ENCODE data around the gene PRPH.
"Not testable (repeated sequence)": the region's sequence is repeated elsewhere in the genome, so short reads cannot be mapped to it uniquely, and the experiment has no call there.

Gene PRPH

DNA sequence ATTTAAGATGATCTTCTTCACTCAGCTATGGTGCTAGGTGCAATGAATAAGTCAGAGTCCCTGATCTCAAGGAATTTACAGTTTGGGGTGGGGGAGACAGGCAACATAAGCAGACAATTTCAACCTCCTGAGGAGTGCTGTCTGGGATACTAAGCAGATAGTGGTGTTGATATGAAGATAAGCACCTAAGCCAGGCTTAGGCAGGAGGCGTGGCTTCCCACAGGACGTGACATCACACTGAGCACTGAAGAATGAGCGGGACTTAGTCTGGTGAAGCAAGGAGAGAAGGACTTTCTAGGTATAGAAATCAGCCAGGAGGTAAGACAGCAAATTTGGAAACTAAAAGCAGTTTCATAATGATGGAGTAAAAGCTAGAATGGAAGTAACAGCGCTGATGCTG is 6.8 kb downstream of the PRPH start:
- no peak for DNase-seq

DNA sequence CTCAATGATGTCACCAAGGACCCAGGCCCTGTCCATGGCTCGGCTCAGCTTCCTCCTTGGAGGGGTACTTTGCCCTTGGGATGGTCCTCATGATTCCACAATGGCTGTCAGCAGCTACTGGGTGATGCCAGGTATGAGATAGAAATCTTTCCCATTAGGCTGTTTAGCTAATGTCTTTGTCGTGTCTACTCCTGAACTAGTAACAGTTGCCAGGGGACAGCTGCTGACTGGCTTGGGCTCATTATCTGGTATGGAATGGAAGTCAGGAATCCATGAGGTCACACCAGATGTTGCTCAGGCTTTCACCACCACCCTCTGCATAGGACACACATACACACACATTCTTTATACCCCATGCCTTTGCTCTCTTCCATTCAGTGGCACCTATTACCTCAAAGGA is 9.2 kb downstream of the PRPH start:
- no peak for DNase-seq

DNA sequence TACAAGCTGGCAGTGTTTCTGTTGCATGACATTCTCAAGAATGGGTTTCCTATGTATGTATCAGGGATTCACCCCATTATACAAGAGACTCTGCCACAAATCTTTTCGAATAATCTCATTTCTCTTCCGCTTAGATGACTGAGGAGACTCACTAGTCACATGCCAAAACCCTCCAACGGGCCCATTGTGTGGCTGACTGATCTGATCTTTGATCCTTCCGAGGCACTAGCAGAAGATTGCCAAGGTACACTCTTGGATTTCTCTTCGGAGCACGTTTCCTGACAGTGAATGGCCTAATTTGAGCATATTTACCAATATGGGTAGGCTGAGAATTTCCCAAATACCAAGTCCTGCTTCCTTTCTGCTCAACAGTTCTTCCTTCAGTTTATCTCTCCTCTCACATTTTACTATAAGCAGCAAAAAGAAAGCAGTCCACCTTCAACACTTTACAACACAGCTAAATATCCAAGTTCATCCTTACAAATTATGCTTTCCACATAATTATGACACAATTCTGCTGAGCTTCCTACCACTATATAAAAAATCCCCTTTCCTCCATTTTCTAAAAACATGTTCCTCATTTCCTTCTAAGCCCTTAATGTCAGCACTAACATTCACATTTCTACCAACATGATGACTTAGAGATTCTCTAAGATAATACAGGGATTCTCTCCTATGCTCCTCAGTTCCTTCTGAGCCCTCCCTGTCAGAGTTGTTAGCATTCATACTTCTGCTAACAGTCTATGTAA is 11.0 kb downstream of the PRPH start:
- DNase-seq = no peak

DNA sequence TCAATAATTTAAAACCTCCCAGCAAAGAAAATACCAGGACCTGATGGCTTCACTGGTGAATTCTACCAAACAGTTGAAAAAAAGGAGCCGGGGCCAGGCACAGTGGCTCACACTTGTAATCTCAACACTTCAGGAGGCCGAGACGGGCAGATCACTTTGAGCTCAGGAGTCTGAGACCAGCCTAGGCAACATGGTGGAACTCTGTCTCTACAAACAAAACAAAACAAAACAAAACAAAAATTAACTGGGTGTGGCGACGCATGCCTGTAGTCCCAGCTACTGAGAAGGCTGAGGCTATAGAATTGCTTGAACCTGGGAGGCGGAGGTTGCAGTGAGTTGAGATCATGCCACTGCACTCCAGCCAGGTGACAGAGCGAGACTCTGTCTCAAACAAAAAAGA is 14.4 kb downstream of the PRPH start:
- no peak for DNase-seq

DNA sequence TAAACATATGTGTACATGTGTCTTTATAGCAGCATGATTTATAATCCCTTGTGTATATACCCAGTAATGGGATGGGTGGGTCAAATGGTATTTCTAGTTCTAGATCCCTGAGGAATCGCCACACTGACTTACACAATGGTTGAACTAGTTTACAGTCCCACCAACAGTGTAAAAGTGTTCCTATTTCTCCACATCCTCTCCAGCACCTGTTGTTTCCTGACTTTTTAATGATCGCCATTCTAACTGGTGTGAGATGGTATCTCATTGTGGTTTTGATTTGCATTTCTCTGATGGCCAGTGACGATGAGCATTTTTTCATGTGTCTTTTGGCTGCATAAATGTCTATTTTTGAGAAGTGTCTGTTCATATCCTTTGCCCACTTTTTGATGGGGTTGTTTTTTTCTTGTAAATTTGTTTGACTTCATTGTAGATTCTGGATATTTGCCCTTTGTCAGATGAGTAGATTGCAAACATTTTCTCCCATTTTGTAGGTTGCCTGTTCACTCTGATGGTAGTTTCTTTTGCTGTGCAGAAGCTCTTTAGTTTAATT is 15.6 kb downstream of the PRPH start:
- not testable (repeated sequence) for DNase-seq

DNA sequence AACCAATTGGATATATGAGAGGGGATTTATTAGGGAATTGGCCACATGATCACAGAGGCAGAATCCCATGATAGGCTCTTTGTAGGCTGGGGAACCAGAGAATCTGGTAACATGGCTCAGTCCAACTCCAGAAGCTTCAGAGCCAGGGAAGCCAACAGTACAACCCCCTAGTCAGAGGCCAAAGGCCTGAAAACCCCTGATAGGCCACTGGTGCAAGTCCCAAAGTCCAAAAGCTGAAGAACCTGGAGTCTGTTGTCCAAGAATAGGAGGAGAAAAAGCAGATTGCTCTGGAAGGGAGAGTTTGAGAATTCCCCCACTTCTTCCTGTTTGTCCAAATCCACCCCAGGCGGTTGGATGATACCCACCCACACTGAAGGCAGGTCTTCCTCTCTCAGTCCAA is 19.9 kb downstream of the PRPH start:
- DNase-seq = no peak

DNA sequence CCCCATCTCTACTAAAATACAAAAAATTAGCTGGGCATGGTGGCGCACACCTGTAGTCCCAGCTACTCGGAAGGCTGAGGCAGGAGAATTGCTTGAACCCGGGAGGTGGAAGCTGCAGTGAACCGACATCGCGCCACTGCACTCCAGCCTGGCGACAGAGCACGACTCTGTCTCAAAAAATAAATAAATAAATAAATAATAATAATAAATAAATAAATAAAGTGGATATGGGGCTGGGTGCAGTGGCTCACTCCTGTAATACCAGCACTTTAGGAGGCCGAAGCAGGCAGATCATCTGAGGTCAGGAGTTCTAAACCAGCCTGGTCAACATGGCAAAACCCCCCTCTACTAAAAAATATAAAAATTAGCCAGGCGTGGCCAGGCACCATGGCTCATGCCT is 22.2 kb downstream of the PRPH start:
- DNase-seq = not testable (repeated sequence)

DNA sequence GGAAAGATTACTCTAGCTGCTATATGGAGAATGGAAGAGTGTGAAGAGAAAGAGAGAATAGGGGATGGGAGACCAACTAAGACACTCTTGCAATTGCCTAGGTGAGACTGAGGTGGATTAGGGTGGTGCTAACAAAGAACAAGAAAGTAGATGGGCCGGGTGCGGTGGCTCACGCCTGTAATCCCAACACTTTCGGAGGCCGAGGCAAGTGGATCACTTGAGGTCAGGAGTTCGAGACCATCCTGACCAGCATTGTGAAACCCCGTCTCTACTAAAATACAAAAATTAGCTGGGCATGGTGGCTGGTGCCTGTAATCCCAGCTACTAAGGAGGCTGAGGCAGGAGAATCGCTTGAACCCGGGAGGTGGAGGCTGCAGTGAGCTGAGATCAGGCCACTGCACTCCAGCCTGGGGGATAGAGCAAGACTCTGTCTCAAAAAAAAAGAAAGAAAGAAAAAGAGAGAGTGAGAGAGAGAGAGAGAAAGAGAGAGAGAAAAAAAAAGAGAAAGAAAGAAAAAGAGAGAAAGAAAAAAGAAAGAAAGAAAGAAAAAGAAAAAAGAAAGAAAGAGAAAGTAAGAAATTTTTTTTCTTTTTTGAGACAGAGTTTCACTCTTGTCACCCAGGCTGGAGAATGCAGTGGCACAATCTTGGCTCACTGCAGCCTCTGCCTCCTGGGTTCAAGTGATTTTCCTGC is 25.6 kb downstream of the PRPH start:
- DNase-seq = not testable (repeated sequence)

DNA sequence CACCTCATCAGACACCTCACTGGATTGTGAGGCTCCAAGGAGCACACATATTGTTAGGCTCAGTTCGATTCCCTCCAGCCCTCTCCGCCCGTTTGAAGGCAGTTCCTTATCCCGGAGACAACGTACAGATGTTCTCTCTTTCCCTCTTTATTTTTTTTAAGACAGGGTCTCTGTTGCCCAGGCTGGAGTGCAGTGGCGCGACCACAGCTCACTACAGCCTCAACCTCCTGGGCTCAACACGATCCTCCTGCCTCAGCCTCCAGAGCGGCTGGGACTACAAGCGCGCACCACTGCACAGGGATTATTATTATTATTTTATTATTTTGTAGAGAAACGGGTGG is 27.4 kb downstream of the PRPH start:
- no peak for DNase-seq

DNA sequence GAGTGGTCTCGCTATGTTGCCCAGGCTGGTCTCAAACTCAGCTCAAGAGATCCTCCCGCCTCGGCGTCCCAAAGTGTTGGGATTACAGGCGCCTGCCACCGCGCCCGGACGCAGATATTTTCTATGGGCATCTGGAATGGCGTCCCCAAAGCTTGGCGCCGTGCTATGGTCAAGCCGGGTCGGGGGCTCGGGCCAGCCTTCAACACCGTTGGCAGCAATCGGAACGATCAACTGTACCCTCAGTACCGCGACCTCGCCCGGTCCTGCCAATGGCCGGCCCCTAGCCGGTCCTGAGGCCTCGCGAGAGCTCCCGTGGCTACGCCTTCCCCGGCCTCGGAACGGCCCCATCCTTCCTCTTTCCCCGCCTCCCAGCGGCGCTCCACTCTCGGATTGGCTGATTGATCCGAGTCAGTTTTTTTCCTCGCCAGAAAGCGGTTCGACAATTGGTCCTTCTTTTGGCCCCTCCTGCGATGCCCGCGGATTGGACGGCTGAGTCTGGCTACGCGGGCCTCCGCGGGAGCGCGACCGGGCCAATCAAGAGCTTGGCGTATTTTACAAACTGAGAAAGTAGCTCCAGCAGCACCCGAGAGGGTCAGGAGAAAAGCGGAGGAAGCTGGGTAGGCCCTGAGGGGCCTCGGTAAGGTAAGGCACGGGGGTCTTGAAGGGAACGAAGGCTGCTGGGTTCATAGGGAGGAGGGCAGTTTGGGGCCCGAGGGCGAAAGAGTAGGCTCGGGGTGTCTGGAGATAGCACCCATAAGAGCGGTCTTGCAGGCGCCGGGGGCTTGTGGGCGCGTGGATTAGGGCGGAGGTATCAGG is 28.0 kb downstream of the PRPH start, which contains the start of gene TROAP:
TROAP (plus strand) TSS at position 548 of the 816 bp plus-strand sequence. CDS start 354 bp downstream, outside the sequence.
- DNase-seq = peak; percentile 76 to 97

DNA sequence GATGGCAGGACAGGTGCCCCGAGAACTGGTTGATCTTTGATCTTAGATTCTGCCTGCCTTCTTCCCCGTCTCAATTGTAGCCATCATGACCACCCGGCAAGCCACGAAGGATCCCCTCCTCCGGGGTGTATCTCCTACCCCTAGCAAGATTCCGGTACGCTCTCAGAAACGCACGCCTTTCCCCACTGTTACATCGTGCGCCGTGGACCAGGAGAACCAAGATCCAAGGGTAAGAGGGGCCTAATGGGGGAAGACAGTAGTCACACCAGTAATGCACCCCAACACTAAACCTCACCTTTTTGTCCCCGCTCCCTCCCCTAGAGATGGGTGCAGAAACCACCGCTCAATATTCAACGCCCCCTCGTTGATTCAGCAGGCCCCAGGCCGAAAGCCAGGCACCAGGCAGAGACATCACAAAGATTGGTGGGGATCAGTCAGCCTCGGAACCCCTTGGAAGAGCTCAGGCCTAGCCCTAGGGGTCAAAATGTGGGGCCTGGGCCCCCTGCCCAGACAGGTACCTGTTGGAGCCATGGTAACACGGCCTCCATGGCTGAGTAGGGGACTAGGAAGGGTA is 28.7 kb downstream of the PRPH start:
- no peak for DNase-seq

DNA sequence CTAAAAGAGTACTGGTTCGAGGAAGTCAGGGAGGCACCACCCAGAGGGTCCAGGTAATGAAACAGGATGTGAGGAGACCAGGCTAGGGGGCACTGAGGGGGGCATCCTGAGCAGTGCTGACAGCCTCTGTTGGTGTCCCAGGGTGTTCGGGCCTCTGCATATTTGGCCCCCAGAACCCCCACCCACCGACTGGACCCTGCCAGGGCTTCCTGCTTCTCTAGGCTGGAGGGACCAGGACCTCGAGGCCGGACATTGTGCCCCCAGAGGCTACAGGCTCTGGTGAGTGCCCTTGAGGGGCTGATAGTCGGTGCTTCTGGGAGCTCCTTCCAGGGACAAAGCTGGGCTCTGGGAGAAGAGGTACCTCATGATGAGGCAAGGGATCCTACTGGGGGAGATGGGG is 30.7 kb downstream of the PRPH start:
- DNase-seq = no peak

DNA sequence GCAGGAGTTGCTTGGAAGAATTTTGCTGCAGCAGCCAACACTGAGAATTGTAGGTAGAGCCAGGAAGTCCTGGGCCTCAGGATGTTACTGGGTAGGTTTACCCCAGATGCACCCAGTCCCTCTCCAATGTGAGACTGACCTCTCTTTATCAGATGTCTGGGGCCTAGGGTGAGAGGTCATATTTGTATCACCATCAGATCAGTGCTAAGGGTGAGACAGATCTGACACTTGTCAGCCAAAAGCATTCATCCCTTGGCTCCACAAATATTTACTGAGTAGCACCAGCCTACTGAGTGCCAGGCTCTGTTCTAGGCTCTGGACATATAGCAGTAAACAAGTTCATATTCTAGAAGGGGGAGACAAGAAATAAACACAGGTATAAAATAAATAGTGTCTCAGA is 32.4 kb downstream of the PRPH start:
- no peak for DNase-seq

DNA sequence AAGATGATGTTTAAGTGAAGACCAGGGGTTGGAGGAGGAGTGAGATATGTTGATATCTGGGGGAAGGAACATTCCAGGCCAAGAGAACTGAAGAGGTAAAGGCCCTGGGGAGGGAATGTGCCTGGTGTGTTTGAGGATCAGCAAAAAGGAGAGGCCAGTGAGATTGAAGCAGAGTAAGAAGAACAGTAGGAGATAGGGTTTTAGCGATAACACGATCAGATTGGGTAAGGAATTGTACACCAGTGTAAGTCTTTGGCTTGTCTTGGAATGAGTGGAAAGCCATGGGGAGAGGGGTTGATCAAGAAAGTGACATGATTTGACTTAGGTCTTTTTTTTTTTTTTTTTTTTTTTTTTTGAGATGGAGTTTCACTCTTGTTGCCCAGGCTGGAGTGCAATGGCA is 32.9 kb downstream of the PRPH start:
- no peak for DNase-seq

DNA sequence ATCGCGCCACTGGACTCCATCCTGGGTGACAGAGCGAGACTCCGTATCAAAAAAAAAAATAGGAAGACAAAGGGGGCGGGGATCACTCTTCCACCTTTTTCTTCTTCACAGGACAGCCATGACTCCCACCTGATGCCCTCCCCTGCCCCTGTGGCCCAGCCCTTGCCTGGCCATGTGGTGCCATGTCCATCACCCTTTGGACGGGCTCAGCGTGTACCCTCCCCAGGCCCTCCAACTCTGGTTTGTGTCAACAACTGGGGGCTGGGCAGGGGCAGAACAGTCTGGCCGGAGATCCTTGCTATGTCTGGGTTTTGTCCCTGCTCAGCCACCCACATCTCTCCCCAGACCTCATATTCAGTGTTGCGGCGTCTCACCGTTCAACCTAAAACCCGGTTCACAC is 33.9 kb downstream of the PRPH start:
- DNase-seq = no peak

DNA sequence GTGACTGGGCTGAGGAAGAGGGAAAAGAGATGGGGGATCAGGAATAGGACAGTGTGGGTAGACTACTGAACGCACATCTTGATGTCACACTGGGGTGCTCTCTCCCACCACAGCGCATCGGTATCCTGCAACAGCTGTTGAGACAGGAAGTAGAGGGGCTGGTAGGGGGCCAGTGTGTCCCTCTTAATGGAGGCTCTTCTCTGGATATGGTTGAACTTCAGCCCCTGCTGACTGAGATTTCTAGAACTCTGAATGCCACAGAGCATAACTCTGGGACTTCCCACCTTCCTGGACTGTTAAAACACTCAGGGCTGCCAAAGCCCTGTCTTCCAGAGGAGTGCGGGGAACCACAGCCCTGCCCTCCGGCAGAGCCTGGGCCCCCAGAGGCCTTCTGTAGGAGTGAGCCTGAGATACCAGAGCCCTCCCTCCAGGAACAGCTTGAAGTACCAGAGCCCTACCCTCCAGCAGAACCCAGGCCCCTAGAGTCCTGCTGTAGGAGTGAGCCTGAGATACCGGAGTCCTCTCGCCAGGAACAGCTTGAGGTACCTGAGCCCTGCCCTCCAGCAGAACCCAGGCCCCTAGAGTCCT is 35.2 kb downstream of the PRPH start:
- DNase-seq = no peak

DNA sequence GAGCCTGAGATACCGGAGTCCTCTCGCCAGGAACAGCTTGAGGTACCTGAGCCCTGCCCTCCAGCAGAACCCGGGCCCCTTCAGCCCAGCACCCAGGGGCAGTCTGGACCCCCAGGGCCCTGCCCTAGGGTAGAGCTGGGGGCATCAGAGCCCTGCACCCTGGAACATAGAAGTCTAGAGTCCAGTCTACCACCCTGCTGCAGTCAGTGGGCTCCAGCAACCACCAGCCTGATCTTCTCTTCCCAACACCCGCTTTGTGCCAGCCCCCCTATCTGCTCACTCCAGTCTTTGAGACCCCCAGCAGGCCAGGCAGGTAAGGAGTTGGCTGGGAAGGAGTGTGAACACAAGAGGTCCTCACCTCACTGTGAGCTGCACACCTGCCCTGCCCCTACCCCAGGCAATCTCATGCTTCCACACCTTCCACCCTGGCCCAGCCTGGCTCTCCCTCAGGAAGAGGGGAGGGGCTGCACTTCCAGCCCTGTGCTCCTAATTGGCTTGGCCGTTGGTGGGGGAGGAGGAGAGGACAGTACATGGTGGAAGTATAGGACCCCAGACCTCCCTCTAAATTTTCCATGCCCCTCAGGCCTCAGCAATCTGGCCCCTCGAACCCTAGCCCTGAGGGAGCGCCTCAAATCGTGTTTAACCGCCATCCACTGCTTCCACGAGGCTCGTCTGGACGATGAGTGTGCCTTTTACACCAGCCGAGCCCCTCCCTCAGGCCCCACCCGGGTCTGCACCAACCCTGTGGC is 35.9 kb downstream of the PRPH start:
- DNase-seq = no peak

DNA sequence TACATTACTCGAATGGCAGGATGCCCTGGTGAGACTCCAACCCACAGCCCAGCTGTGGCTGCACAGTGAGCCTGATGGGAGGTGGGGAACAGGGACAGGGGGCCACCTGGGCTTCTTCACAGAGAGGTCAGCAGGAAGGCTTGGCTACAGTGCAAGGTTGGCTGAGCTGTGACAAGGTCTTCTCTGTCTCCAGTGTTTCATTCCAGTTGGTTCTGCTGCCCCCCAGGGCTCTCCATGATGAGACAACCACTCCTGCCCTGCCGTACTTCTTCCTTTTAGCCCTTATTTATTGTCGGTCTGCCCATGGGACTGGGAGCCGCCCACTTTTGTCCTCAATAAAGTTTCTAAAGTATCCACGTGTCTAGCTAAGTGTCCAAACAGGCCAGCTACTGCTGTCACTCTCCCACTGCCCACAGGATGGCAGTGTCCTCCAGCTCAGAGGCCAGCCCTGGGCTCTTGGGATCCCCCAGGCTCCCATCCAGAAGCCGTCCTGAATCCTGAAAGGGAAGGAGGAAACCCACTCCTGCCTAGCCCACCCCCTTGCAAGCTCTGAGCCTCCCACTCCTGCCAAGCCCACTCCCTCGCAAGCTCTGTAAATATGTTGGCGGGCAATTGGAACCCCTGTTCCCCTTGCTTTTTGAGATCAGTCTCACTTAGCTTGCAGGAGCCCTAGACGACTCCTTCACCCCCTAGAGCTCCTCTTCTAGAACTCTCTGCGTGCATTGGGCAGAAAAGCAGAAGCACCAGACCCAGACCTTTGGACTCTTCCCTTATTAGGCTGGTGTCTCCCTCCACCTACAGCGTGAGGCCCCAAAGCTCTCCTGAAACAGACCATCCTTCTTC is 36.7 kb downstream of the PRPH start:
- DNase-seq = no peak

DNA sequence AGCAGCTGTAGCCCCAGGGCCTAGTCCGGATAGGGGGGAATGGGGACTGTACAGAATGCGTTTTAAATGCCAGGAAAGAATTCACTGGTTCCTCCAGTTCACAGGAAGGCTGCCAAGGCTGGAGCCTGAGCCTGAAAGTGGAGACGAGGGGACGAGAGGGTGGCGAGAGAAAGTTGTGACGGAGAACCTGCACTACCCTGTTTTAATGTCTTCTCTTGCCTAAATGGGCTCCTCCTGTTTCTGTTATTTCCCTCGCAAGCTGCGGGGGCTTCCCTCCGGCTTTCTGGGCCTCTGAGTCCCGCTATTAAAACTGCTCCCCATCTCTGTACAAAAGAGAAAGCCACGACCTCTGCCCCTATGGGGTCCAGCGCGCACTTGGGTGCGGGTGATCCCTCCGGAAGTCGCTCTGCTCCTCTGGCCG is 37.5 kb downstream of the PRPH start:
- no peak for DNase-seq

DNA sequence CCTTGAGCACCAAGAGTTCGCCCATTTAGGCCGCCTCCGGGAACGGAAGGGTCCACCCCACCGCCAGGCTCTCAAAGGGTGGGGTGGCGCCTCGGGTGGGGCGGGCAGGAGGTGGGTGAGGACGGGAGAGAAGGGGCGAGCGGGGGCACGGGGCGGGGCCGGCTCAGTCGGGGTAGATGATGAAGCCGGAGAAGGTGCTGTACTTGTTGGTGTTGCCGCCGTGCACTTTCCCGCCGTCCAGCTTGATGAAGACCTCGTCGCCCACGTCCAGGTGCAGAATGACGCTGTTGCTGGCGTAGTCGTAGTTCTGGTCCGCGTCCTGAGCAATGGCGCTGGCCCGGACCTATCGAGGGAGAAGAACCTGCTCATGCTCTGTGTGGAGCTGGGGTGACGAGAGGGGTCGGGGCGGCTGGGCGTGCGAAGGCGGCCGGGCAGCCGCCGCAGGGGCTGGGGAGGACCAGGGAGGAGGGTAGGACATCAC is 38.0 kb downstream of the PRPH start:
- no peak for DNase-seq

DNA sequence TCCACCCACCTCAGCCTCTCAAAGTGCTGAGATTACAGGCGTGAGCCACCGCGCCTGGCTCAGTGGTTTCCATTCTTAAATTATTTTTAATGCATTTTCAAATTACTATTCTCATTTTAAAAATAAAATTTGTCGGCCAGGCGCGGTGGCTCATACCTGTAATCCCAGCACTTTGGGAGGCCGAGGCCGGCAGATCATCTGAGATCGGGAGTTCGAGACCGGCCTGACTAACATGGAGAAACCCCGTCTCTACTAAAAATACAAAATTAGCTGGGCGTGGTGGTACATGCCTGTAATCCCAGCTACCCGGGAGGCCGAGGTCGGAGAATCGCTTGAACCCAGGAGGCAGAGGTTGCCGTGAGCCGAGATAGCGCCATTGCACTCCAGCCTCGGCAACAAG is 38.8 kb downstream of the PRPH start:
- not testable (repeated sequence) for DNase-seq
